ENCODE data around the gene USP21. TPM values are rescaled to one million over a fixed set of nuclear protein-coding genes. Genes with fewer than 3 reads are reported as not detected.
A peak's percentile ranks its signal among the peaks of the same experiment; 100 is the strongest.

The USP21 gene
- total and polyA plus RNA-seq, 2 of the 13 experiments (the other 11 are each of a cell fraction or from before 2014, with no cell fraction given), result 10.1 to 33.1 TPM

GRCh38 chr1:161177112-161177935 lies 18.0 kb downstream of the USP21 start, which contains the start of gene B4GALT3:
Gene B4GALT3 (minus strand): TSS chr1:161177507. CDS start chr1:161176060, 1,447 bp downstream.
- ATAC-seq (peak; percentile 96), DNase-seq (ENCODE audit: low spot score) (peak; percentile 87), FAIRE-seq (peak; percentile 67)
- WGBS (ENCODE audit: low lambda C conversion rate), result 2% methylated on average over 43 of the region's 50 CpGs
- H3K27me3 ChIP-seq (ENCODE audit: control insufficient read depth in 1 of 2, insufficient read depth in 2 of 2, low read length in 2 of 2), result no peaks in the 10 kb centered on the region; a peak in 1 of 5 replicates
- no peaks in the 10 kb centered on the region for H3K9me3 ChIP-seq (ENCODE audit: low read length)
- peak within 1 kb of the TSS; percentile 84 for H3K9ac ChIP-seq (ENCODE audit: insufficient read depth, low read depth, low read length)
- in situ Hi-C loops (cut with HindIII; ENCODE audit: extremely low pct_ligation_motif_present, low pct_unique_long_range_greater_than_20kb) (no loop called here), intact Hi-C loops (cut with micrococcal nuclease; ENCODE audit: unreplicated experiment) (no loop called here)
- H2AFZ ChIP-seq (ENCODE audit: low read length), result peak within 1 kb of the TSS; percentile 94
- H4K20me1 ChIP-seq (ENCODE audit: insufficient read depth, low read length), result no peaks in the 10 kb centered on the region
- H3K79me2 ChIP-seq (ENCODE audit: insufficient read depth, low read length), result peaks cover 10% of the 10 kb centered on the region
- H3K4me1 ChIP-seq (ENCODE audit: insufficient read depth, low read length), result peaks cover 19% of the 10 kb centered on the region
- peak within 1 kb of the TSS; percentile 83 to 92 (median 83) for H3K4me3 ChIP-seq (replicated peaks in 1 of 3; ENCODE audit: insufficient read depth in 1 of 3, low read depth in 2 of 3, low read length in 3 of 3)
- H3K36me3 ChIP-seq (replicated peaks in 1 of 2; ENCODE audit: control insufficient read depth in 1 of 2, insufficient read depth in 2 of 2, low read length in 2 of 2), result peaks cover 4 to 23% of the 10 kb centered on the region in 2 experiments
- CTCF ChIA-PET (ENCODE audit: low intra/inter-chr PET ratio, low total read pairs), result interaction anchor here (1.5 kb wide), 1 partner anchor 10 kb away, joined by 4 read pairs; the partner anchor contains the start of gene PPOX
- H3K4me2 ChIP-seq (ENCODE audit: low read depth, low read length), result peak within 1 kb of the TSS; percentile 97
- POLR2A ChIA-PET, result interaction anchor here (0.6 to 2.1 kb wide), 11 partner anchors 8 to 137 kb away, joined by 3 to 27 read pairs (median 4); partner anchors contain the start of genes ADAMTS4, APOA2, NDUFS2 and NIT1
- TSS peak; percentile 96 for BruUV-seq (replicated peaks)
- H3K27ac ChIP-seq (ENCODE audit: extremely low read length, insufficient read depth, low read length), result peak within 1 kb of the TSS; percentile 79
- TF ChIP-seq CBFB (CRISPR knock-in tag; IDR thresholded peaks at IDR 0.05) (peak; percentile 63), ZNF672 (CRISPR knock-in tag; IDR thresholded peaks at IDR 0.05) (no peak), ELF3 (CRISPR knock-in tag; IDR thresholded peaks at IDR 0.05) (0 out of 2 replicates have a peak, but pooled peaks have one; percentile 33), HES4 (CRISPR knock-in tag; IDR thresholded peaks at IDR 0.05; ENCODE audit: borderline replicate concordance) (peak; percentile 70; the same call in 1 of the 2 replicates), ZNF781 (CRISPR knock-in tag; IDR thresholded peaks at IDR 0.05; ENCODE audit: borderline replicate concordance, not compliant biosample characterization) (peak; percentile 68), FOXA1 (IDR thresholded peaks at IDR 0.05) (no peak), FOXA1 (CRISPR knock-in tag; IDR thresholded peaks at IDR 0.05) (no peak), ZNF703 (CRISPR knock-in tag; IDR thresholded peaks at IDR 0.05; ENCODE audit: borderline replicate concordance) (no peak), HNF4G (IDR thresholded peaks at IDR 0.05; ENCODE audit: borderline replicate concordance, low read depth, low read length) (no peak), HNF4G (CRISPR knock-in tag; IDR thresholded peaks at IDR 0.05; ENCODE audit: borderline replicate concordance, low read depth) (no peak), TCF7L2 (IDR thresholded peaks at IDR 0.05; ENCODE audit: low read depth, low read length) (no peak)
- TF ChIP-seq, protein P1, sequence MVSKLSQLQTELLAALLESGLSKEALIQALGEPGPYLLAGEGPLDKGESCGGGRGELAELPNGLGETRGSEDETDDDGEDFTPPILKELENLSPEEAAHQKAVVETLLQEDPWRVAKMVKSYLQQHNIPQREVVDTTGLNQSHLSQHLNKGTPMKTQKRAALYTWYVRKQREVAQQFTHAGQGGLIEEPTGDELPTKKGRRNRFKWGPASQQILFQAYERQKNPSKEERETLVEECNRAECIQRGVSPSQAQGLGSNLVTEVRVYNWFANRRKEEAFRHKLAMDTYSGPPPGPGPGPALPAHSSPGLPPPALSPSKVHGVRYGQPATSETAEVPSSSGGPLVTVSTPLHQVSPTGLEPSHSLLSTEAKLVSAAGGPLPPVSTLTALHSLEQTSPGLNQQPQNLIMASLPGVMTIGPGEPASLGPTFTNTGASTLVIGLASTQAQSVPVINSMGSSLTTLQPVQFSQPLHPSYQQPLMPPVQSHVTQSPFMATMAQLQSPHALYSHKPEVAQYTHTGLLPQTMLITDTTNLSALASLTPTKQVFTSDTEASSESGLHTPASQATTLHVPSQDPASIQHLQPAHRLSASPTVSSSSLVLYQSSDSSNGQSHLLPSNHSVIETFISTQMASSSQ (IDR thresholded peaks at IDR 0.05; ENCODE audit: low read depth), result no peak
- TF ChIP-seq, protein P1 (CRISPR knock-in tag; IDR thresholded peaks at IDR 0.05; ENCODE audit: borderline replicate concordance), result peak; percentile 72; the same call in 1 of the 2 replicates
- TF ChIP-seq, protein P2, sequence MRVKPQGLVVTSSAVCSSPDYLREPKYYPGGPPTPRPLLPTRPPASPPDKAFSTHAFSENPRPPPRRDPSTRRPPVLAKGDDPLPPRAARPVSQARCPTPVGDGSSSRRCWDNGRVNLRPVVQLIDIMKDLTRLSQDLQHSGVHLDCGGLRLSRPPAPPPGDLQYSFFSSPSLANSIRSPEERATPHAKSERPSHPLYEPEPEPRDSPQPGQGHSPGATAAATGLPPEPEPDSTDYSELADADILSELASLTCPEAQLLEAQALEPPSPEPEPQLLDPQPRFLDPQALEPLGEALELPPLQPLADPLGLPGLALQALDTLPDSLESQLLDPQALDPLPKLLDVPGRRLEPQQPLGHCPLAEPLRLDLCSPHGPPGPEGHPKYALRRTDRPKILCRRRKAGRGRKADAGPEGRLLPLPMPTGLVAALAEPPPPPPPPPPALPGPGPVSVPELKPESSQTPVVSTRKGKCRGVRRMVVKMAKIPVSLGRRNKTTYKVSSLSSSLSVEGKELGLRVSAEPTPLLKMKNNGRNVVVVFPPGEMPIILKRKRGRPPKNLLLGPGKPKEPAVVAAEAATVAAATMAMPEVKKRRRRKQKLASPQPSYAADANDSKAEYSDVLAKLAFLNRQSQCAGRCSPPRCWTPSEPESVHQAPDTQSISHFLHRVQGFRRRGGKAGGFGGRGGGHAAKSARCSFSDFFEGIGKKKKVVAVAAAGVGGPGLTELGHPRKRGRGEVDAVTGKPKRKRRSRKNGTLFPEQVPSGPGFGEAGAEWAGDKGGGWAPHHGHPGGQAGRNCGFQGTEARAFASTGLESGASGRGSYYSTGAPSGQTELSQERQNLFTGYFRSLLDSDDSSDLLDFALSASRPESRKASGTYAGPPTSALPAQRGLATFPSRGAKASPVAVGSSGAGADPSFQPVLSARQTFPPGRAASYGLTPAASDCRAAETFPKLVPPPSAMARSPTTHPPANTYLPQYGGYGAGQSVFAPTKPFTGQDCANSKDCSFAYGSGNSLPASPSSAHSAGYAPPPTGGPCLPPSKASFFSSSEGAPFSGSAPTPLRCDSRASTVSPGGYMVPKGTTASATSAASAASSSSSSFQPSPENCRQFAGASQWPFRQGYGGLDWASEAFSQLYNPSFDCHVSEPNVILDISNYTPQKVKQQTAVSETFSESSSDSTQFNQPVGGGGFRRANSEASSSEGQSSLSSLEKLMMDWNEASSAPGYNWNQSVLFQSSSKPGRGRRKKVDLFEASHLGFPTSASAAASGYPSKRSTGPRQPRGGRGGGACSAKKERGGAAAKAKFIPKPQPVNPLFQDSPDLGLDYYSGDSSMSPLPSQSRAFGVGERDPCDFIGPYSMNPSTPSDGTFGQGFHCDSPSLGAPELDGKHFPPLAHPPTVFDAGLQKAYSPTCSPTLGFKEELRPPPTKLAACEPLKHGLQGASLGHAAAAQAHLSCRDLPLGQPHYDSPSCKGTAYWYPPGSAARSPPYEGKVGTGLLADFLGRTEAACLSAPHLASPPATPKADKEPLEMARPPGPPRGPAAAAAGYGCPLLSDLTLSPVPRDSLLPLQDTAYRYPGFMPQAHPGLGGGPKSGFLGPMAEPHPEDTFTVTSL (CRISPR knock-in tag; IDR thresholded peaks at IDR 0.05; ENCODE audit: borderline replicate concordance), result no peak
